Fibroblast of the conjunctiva (primary cell): ENCODE results near the gene LGALS1.
A peak's percentile ranks its signal among the peaks of the same experiment; 100 is the strongest.
"Not testable (repeated sequence)": the region's sequence is repeated elsewhere in the genome, so short reads cannot be mapped to it uniquely, and the experiment has no call there.

Source experiments
- DNase-seq: peaks from one replicate; pipeline ENCODE4 v3.0.0-alpha.2; 2010; ENCODE audit warnings: low read depth

The LGALS1 gene

GRCh38 chr22:37639070-37639760, 36.2 kb upstream of the LGALS1 start, which contains the start of gene SH3BP1:
SH3BP1 (plus strand) TSS chr22:37639669; CDS start chr22:37639788, 119 bp downstream.
- DNase-seq = no peak

GRCh38 chr22:37639771-37640590, 35.5 kb upstream of the LGALS1 start:
- no peak for DNase-seq

- DNase-seq = no peak
Measured at GRCh38 chr22:37640591-37641560, 34.6 kb upstream of the LGALS1 start.

- no peak for DNase-seq
Measured at GRCh38 chr22:37641561-37641949, 33.9 kb upstream of the LGALS1 start.

- peak; percentile 36 for DNase-seq
Measured at GRCh38 chr22:37643225-37643847, 32.1 kb upstream of the LGALS1 start.

- DNase-seq = no peak
Measured at GRCh38 chr22:37647317-37647716, 28.1 kb upstream of the LGALS1 start.

- DNase-seq = no peak
Measured at GRCh38 chr22:37647928-37648327, 27.5 kb upstream of the LGALS1 start.

- DNase-seq = no peak
Measured at GRCh38 chr22:37650463-37651136, 24.8 kb upstream of the LGALS1 start.

GRCh38 chr22:37654563-37655251, 20.7 kb upstream of the LGALS1 start:
- no peak for DNase-seq

GRCh38 chr22:37655252-37655563, 20.2 kb upstream of the LGALS1 start:
- no peak for DNase-seq

GRCh38 chr22:37656583-37656982, 18.9 kb upstream of the LGALS1 start:
- DNase-seq = not testable (repeated sequence)

GRCh38 chr22:37657590-37658132, 17.8 kb upstream of the LGALS1 start:
- DNase-seq = no peak

- DNase-seq = peak; percentile 100
Measured at GRCh38 chr22:37658133-37659065, 17.0 kb upstream of the LGALS1 start, which contains the start of gene PDXP. PDXP (plus strand) TSS chr22:37658723; CDS start chr22:37658783, 60 bp downstream.

- no peak for DNase-seq
Measured at GRCh38 chr22:37659066-37659896, 16.2 kb upstream of the LGALS1 start.

GRCh38 chr22:37659897-37660708, 15.3 kb upstream of the LGALS1 start:
- DNase-seq = no peak

- DNase-seq = no peak
Measured at GRCh38 chr22:37660709-37661045, 14.8 kb upstream of the LGALS1 start.

GRCh38 chr22:37661160-37661924, 14.1 kb upstream of the LGALS1 start:
- DNase-seq = no peak
